B cell (primary cell): ENCODE data around the gene SPEF1. TPM values are rescaled to one million over a fixed set of nuclear protein-coding genes. Genes with fewer than 3 reads are reported as not detected.

Experiments used
- ATAC-seq: fragments of 200-7000 bp; cut with Tn5 transposase; one replicate; pipeline ENCODE4 v1.10.0; 2021; ENCODE audit warnings: low read depth, mild to moderate bottlenecking, moderate number of reproducible peaks, moderate library complexity
- CTCF ChIA-PET: fragments of 350-600 bp; sonication (Branson Sonifier 250); formaldehyde crosslinking; loops from one replicate; lab custom pipeline; 2021; ENCODE audit warnings: antibody characterized with exemption, inconsistent platforms; lab: Charles Lee
- POLR2A ChIA-PET: fragments of 350-600 bp; sonication (Branson Sonifier 250); formaldehyde crosslinking; loops from one replicate; lab custom pipeline; 2021; ENCODE audit warnings: antibody characterized with exemption; lab: Charles Lee
- DNase-seq: peaks from one replicate; pipeline ENCODE4 v3.0.0; 2013
- H2AFZ ChIP-seq: 2 replicates; pipeline ENCODE4 v1.6.1; 2012; ENCODE audit warnings: mild to moderate bottlenecking, low read depth, low read length; ENCODE audit not compliant: insufficient read depth, poor library complexity, severe bottlenecking
- H3K27ac ChIP-seq, 2 donors: 1 replicate in 1 of 2; 2 replicates in 1 of 2; pipeline ENCODE4 v1.5.1; 2012 to 2013; ENCODE audit warnings: low read length in 2 of 2, mild to moderate bottlenecking in 2 of 2, moderate library complexity in 1 of 2
- H3K27me3 ChIP-seq, 4 experiments: fragments of 200-600 bp in 1 of 4; sonication (generic) in 1 of 4; replicated peaks in 1 of 4; 1 replicate in 2 of 4; 2 replicates in 2 of 4; pipeline versions ENCODE4 v1.6.1 to v1.7.0; 2013 to 2016; ENCODE audit warnings: low read length in 3 of 4, mild to moderate bottlenecking in 2 of 4, mixed read lengths in 1 of 4, moderate library complexity in 1 of 4; ENCODE audit not compliant: insufficient read depth in 4 of 4, control insufficient read depth in 3 of 4; ENCODE audit errors: control extremely low read depth in 1 of 4
- H3K36me3 ChIP-seq, 2 experiments: replicated peaks in 1 of 2; 1 replicate in 1 of 2; 2 replicates in 1 of 2; pipeline versions ENCODE4 v1.6.1 to v1.7.1; 2013; ENCODE audit warnings: low read length in 1 of 2; ENCODE audit not compliant: insufficient read depth in 2 of 2, control insufficient read depth in 1 of 2; ENCODE audit errors: control extremely low read depth in 1 of 2, extremely low read depth in 1 of 2
- H3K4me1 ChIP-seq, 2 donors: fragments of 200-600 bp in 1 of 2; sonication (generic) in 1 of 2; 1 replicate in 1 of 2; 2 replicates in 1 of 2; pipeline versions ENCODE4 v1.5.1 to v1.6.1; 2013 to 2017; ENCODE audit warnings: low read length in 2 of 2; ENCODE audit not compliant: control insufficient read depth in 2 of 2, insufficient read depth in 2 of 2
- H3K4me2 ChIP-seq: replicated peaks from 2 replicates; pipeline ENCODE3; 2012; ENCODE audit warnings: mild to moderate bottlenecking, low read depth, low read length; ENCODE audit not compliant: poor library complexity, severe bottlenecking
- H3K4me3 ChIP-seq, 5 experiments: fragments of 200-600 bp in 1 of 5; sonication (generic) in 1 of 5; 1 replicate in 3 of 5; 2 replicates in 2 of 5; pipeline versions ENCODE4 v1.5.1 to v1.7.0; 2011 to 2016; ENCODE audit warnings: low read length in 4 of 5, mild to moderate bottlenecking in 4 of 5, low read depth in 2 of 5, control low read depth in 1 of 5, moderate library complexity in 1 of 5; ENCODE audit not compliant: insufficient read depth in 1 of 5; ENCODE audit errors: control extremely low read depth in 1 of 5, extremely low read depth in 1 of 5
- H3K79me2 ChIP-seq: fragments of 200-600 bp; sonication (generic); one replicate; pipeline ENCODE4 v1.6.0; 2016; ENCODE audit warnings: low read length; ENCODE audit not compliant: control insufficient read depth, insufficient read depth
- H3K9ac ChIP-seq: fragments of 200-600 bp; sonication (generic); 2 replicates; pipeline ENCODE4 v1.6.1; 2017; ENCODE audit warnings: mild to moderate bottlenecking, low read length, moderate library complexity
- H3K9me3 ChIP-seq, 3 donors: one replicate each; pipeline versions ENCODE4 v1.6.1 to v1.7.1; 2013; ENCODE audit warnings: low read length in 2 of 3; ENCODE audit not compliant: control insufficient read depth in 2 of 3, insufficient read depth in 1 of 3; ENCODE audit errors: control extremely low read depth in 1 of 3
- H4K20me1 ChIP-seq: 2 replicates; pipeline ENCODE4 v1.6.0; 2012; ENCODE audit warnings: mild to moderate bottlenecking, low read length; ENCODE audit not compliant: insufficient read depth, control insufficient read depth, poor library complexity, severe bottlenecking
- H3K27ac Mint-ChIP-seq: one replicate; pipeline ENCODE4 v1.8.0; 2021; ENCODE audit warnings: mixed read lengths
- H3K27me3 Mint-ChIP-seq: one replicate; pipeline ENCODE4 v1.8.0; 2021; ENCODE audit warnings: mixed read lengths
- H3K4me1 Mint-ChIP-seq: one replicate; pipeline ENCODE4 v1.8.0; 2021; ENCODE audit warnings: mixed read lengths
- H3K4me3 Mint-ChIP-seq: one replicate; pipeline ENCODE4 v1.8.0; 2021; ENCODE audit warnings: mixed read lengths
- H3K9me3 Mint-ChIP-seq: one replicate; pipeline ENCODE4 v1.8.0; 2022; ENCODE audit warnings: mixed read lengths; ENCODE audit not compliant: insufficient read depth
- EZH2 ChIP-seq: IDR thresholded peaks from 2 replicates; pipeline ENCODE4 v1.6.1; 2012; ENCODE audit warnings: borderline replicate concordance, low read depth, mild to moderate bottlenecking, moderate library complexity, low read length; ENCODE audit not compliant: insufficient read depth, poor library complexity, severe bottlenecking
- WGBS: methylation state at CpG from one replicate; pipeline ENCODE4 v1.1.5; 2013; ENCODE audit warnings: missing lambda C conversion rate; ENCODE audit not compliant: insufficient coverage; 5-methylcytosine and 5-hydroxymethylcytosine counted together
- intact Hi-C: fragments of 100-400 bp; cut with micrococcal nuclease; formaldehyde crosslinking; loops from one replicate; pipeline ENCODE4 v1.10.0; 2022
- polyA plus RNA-seq: library from polyadenylated mRNA; depleted of rRNA; stranded (reverse); fragments of >200 nt; gene quantifications from 2 replicates; pipeline ENCODE4 v1.2.3, GENCODE V29; 2012
- total RNA-seq, 2 donors: library from RNA; stranded (reverse); fragments of 120-200 nt in 1 of 2; gene quantifications; 1 replicate in 1 of 2; 2 replicates in 1 of 2; pipeline versions ENCODE4 v1.2.3 to v1.2.4, GENCODE V29; 2013 to 2022
- TF ChIP-seq, protein P1 (sequence below): fragments of 200-600 bp; IDR thresholded peaks from one replicate; pipeline ENCODE4 v1.8.0; 2022; ENCODE audit warnings: antibody characterized with exemption, mild to moderate bottlenecking

SPEF1 gene
- total and polyA plus RNA-seq, 2 donors (not counting 1 experiment from before 2014, with no cell fraction given) = not detected

- ChIA-PET CTCF (interaction anchor here (0.9 to 1.8 kb wide), 3 partner anchors 9 to 24 kb away, joined by 3 to 8 read pairs (median 7); partner anchors contain the start of genes AP5S1 and CENPB), POLR2A (interaction anchor here (0.6 to 1.9 kb wide), 8 partner anchors 9 to 180 kb away, joined by 3 to 16 read pairs (median 7); partner anchors contain the start of genes ADISSP, AP5S1 and CENPB)
- peaks cover 47 to 52% of the 10 kb centered on the region in 2 donors for H3K4me1 ChIP-seq
- Mint-ChIP-seq H3K4me3 (peak within 1 kb of the TSS; percentile 97), H3K9me3 (no peaks in the 10 kb centered on the region), H3K27me3 (no peaks in the 10 kb centered on the region), H3K27ac (peak within 1 kb of the TSS; percentile 98), H3K4me1 (peaks cover 49% of the 10 kb centered on the region)
- intact Hi-C loops = loop anchor here (1.0 to 2.0 kb wide), 6 partner anchors 8 to 93 kb away; partner anchors contain the start of genes ADISSP, AP5S1, MAVS and PANK2
- peak within 1 kb of the TSS; percentile 93 to 97 for H3K27ac ChIP-seq
- ATAC-seq (peak; percentile 76), DNase-seq (peak; percentile 89)
- no peak for TF ChIP-seq EZH2
- TF ChIP-seq, protein P1, sequence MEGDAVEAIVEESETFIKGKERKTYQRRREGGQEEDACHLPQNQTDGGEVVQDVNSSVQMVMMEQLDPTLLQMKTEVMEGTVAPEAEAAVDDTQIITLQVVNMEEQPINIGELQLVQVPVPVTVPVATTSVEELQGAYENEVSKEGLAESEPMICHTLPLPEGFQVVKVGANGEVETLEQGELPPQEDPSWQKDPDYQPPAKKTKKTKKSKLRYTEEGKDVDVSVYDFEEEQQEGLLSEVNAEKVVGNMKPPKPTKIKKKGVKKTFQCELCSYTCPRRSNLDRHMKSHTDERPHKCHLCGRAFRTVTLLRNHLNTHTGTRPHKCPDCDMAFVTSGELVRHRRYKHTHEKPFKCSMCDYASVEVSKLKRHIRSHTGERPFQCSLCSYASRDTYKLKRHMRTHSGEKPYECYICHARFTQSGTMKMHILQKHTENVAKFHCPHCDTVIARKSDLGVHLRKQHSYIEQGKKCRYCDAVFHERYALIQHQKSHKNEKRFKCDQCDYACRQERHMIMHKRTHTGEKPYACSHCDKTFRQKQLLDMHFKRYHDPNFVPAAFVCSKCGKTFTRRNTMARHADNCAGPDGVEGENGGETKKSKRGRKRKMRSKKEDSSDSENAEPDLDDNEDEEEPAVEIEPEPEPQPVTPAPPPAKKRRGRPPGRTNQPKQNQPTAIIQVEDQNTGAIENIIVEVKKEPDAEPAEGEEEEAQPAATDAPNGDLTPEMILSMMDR = peak; percentile 39
- H3K36me3 ChIP-seq = peaks cover 0 to 7% of the 10 kb centered on the region in 2 experiments
- H3K9me3 ChIP-seq = no peaks in the 10 kb centered on the region
- peak within 1 kb of the TSS; percentile 96 for H3K9ac ChIP-seq
- no peaks in the 10 kb centered on the region for H3K27me3 ChIP-seq
- peaks cover 17% of the 10 kb centered on the region for H3K79me2 ChIP-seq
- H4K20me1 ChIP-seq = peaks cover 4% of the 10 kb centered on the region
- peak within 1 kb of the TSS; percentile 64 to 100 (median 90) for H3K4me3 ChIP-seq
- peak within 1 kb of the TSS; percentile 99 for H3K4me2 ChIP-seq
- 2% methylated on average over 43 of the region's 69 CpGs for whole genome bisulfite sequencing
- peak within 1 kb of the TSS; percentile 96 for H2AFZ ChIP-seq
Observed at GRCh38 chr20:3795511-3796468, 14.5 kb upstream of the SPEF1 start, which contains the start of gene CDC25B. CDC25B (plus strand) TSS chr20:3796310; CDS start chr20:3796532, 222 bp downstream.
